Measurements from ENCODE around the gene PIGN.

Gene PIGN

GRCh38 chr18:62199629-62200028 lies 12.8 kb upstream of the PIGN start:
- no peak for TF ChIP-seq CTCF (conservative IDR thresholded peaks at IDR 0.05; ENCODE audit: control insufficient read depth, insufficient read depth, low read depth, low read length)
- H3K4me3 ChIP-seq (ENCODE audit: control insufficient read depth, low read depth, low read length) = no peak overlapping the region
- DNase-seq (ENCODE audit: low read depth) = no peak

- no peak for TF ChIP-seq CTCF (conservative IDR thresholded peaks at IDR 0.05; ENCODE audit: control insufficient read depth, insufficient read depth, low read depth, low read length)
- H3K4me3 ChIP-seq (ENCODE audit: control insufficient read depth, low read depth, low read length) = no peak overlapping the region
- DNase-seq (ENCODE audit: low read depth) = peak; percentile 28
Observed at GRCh38 chr18:62198259-62198658, 11.4 kb upstream of the PIGN start.

GRCh38 chr18:62196980-62197379 lies 10.1 kb upstream of the PIGN start:
- no peak for DNase-seq (ENCODE audit: low read depth)
- no peak overlapping the region for H3K4me3 ChIP-seq (ENCODE audit: control insufficient read depth, low read depth, low read length)
- no peak for TF ChIP-seq CTCF (conservative IDR thresholded peaks at IDR 0.05; ENCODE audit: control insufficient read depth, insufficient read depth, low read depth, low read length)

GRCh38 chr18:62196079-62196478 lies 9.2 kb upstream of the PIGN start:
- H3K4me3 ChIP-seq (ENCODE audit: control insufficient read depth, low read depth, low read length) = no peak overlapping the region
- DNase-seq (ENCODE audit: low read depth) = no peak
- no peak for TF ChIP-seq CTCF (conservative IDR thresholded peaks at IDR 0.05; ENCODE audit: control insufficient read depth, insufficient read depth, low read depth, low read length)

GRCh38 chr18:62189208-62189607 lies 2.4 kb upstream of the PIGN start:
- no peak for TF ChIP-seq CTCF (conservative IDR thresholded peaks at IDR 0.05; ENCODE audit: control insufficient read depth, insufficient read depth, low read depth, low read length)
- DNase-seq (ENCODE audit: low read depth) = no peak
- H3K4me3 ChIP-seq (ENCODE audit: control insufficient read depth, low read depth, low read length) = peak overlapping the region; percentile 96

- peak overlapping the region; percentile 96 for H3K4me3 ChIP-seq (ENCODE audit: control insufficient read depth, low read depth, low read length)
- peak; percentile 30 for DNase-seq (ENCODE audit: low read depth)
- TF ChIP-seq CTCF (conservative IDR thresholded peaks at IDR 0.05; ENCODE audit: control insufficient read depth, insufficient read depth, low read depth, low read length) = peak; percentile 10
Observed at GRCh38 chr18:62187543-62188510, 971 bp upstream of the PIGN start.
